HepG2 (cell line): ENCODE measurements around the gene ZNF17. TPM values are rescaled to one million over a fixed set of nuclear protein-coding genes. Genes with fewer than 3 reads are reported as not detected.

ENCODE experiments used
- AHR ChIP-seq: IDR thresholded peaks from 2 replicates; pipeline ENCODE4 v1.6.1; 2018; ENCODE audit warnings: missing genetic modification reagents, missing compliant biosample characterization
- CCAR2 ChIP-seq: fragments of 200-400 bp; formaldehyde crosslinking; optimal IDR thresholded peaks from 2 replicates; pipeline ENCODE3; 2018; ENCODE audit warnings: low read depth, mild to moderate bottlenecking, low read length, moderate library complexity
- CENPBD1 ChIP-seq: sonication (generic); formaldehyde crosslinking; IDR thresholded peaks from 2 replicates; pipeline ENCODE4 v1.8.0; 2022; ENCODE audit warnings: missing genetic modification reagents, low read depth, mild to moderate bottlenecking, borderline replicate concordance
- CHD2 ChIP-seq: IDR thresholded peaks from 2 replicates; pipeline ENCODE4 v1.6.1; 2011; ENCODE audit warnings: low read depth, low read length, improper control_type of control experiment
- EED ChIP-seq: sonication (generic); formaldehyde crosslinking; IDR thresholded peaks from 2 replicates; pipeline ENCODE4 v1.5.0; 2020; ENCODE audit warnings: mild to moderate bottlenecking, missing genetic modification reagents
- FOXO4 ChIP-seq: sonication (generic); formaldehyde crosslinking; conservative IDR thresholded peaks from 2 replicates; pipeline ENCODE4 v1.8.1; 2023; ENCODE audit warnings: missing genetic modification reagents
- KLF15 ChIP-seq: sonication (generic); formaldehyde crosslinking; IDR thresholded peaks from 2 replicates; pipeline ENCODE4 v1.8.1; 2023; ENCODE audit warnings: borderline replicate concordance, mild to moderate bottlenecking, inconsistent platforms, missing genetic modification reagents, mixed read lengths
- MAFF ChIP-seq: IDR thresholded peaks from 2 replicates; pipeline ENCODE4 v1.6.1; 2011; ENCODE audit warnings: low read depth, low read length, improper control_type of control experiment
- MBNL3 ChIP-seq: fragments of 250-450 bp; sonication (Bioruptor Pico); conservative IDR thresholded peaks from 2 replicates; pipeline ENCODE4 v1.8.0; 2022; ENCODE audit warnings: mild to moderate bottlenecking, inconsistent platforms
- MTA3 ChIP-seq: sonication (generic); formaldehyde crosslinking; IDR thresholded peaks from 2 replicates; pipeline ENCODE4 v1.4.0; 2020; ENCODE audit warnings: missing genetic modification reagents
- PRMT3 ChIP-seq: sonication (generic); formaldehyde crosslinking; IDR thresholded peaks from 2 replicates; pipeline ENCODE4 v1.8.1; 2022; ENCODE audit warnings: low read depth, mild to moderate bottlenecking, moderate library complexity, missing genetic modification reagents, borderline replicate concordance
- RAD51 ChIP-seq: fragments of 450-650 bp; IDR thresholded peaks from 2 replicates; pipeline ENCODE4 v1.6.1; 2016; ENCODE audit warnings: borderline replicate concordance
- SRY ChIP-seq: sonication (generic); formaldehyde crosslinking; IDR thresholded peaks from 2 replicates; pipeline ENCODE4 v1.8.0; 2022; ENCODE audit warnings: mild to moderate bottlenecking, missing genetic modification reagents
- TBP ChIP-seq: sonication (generic); formaldehyde crosslinking; IDR thresholded peaks from 2 replicates; pipeline ENCODE4 v1.5.0; 2020; ENCODE audit warnings: missing genetic modification reagents
- ZBTB26 ChIP-seq: IDR thresholded peaks from 2 replicates; pipeline ENCODE4 v1.6.1; 2016; ENCODE audit warnings: missing compliant biosample characterization, missing genetic modification reagents, borderline replicate concordance
- ZFYVE20 ChIP-seq: sonication (generic); formaldehyde crosslinking; IDR thresholded peaks from 2 replicates; pipeline ENCODE4 v1.8.0; 2023; ENCODE audit warnings: low read depth, mild to moderate bottlenecking, moderate library complexity, missing genetic modification reagents, borderline replicate concordance
- ZNF275 ChIP-seq: sonication (generic); formaldehyde crosslinking; IDR thresholded peaks from 2 replicates; pipeline ENCODE4 v1.8.0; 2022; ENCODE audit warnings: missing genetic modification reagents, mild to moderate bottlenecking, inconsistent platforms, borderline replicate concordance
- ZNF282 ChIP-seq: fragments of 450-650 bp; IDR thresholded peaks from 2 replicates; pipeline ENCODE4 v1.6.1; 2018; ENCODE audit not compliant: partially characterized antibody
- ZNF687 ChIP-seq: sonication (generic); formaldehyde crosslinking; IDR thresholded peaks from 2 replicates; pipeline ENCODE4 v1.5.1; 2020; ENCODE audit warnings: mild to moderate bottlenecking, missing genetic modification reagents, moderate library complexity
- ZNF879 ChIP-seq: sonication (generic); formaldehyde crosslinking; IDR thresholded peaks from 2 replicates; pipeline ENCODE4 v1.8.1; 2023; ENCODE audit warnings: missing genetic modification reagents
- ZSCAN12 ChIP-seq: sonication (generic); formaldehyde crosslinking; IDR thresholded peaks from 2 replicates; pipeline ENCODE4 v1.9.0; 2021; ENCODE audit warnings: mild to moderate bottlenecking, missing genetic modification reagents
- ZSCAN25 ChIP-seq: sonication (generic); formaldehyde crosslinking; IDR thresholded peaks from 2 replicates; pipeline ENCODE4 v1.8.0; 2022; ENCODE audit warnings: mild to moderate bottlenecking, missing genetic modification reagents
- polyA plus RNA-seq, 8 experiments: library from polyadenylated mRNA; depleted of rRNA in 3 of 8; stranded (reverse) in 7 of 8; unstranded in 1 of 8; fragments of >200 nt; fragmentation: Illumina TruSeq in 4 of 8; extraction: Trizol in 4 of 8; gene quantifications; 2 replicates each; pipeline versions ENCODE4 v1.2.1 to v1.2.3, GENCODE V29; 2011 to 2016; ENCODE audit warnings: low read depth in 4 of 8, missing spikeins in 1 of 8, mixed read lengths in 1 of 8; ENCODE audit not compliant: insufficient read depth in 1 of 8
- total RNA-seq, 5 experiments: library from RNA; depleted of rRNA; stranded (reverse); fragments of >200 nt; fragmentation: Illumina TruSeq; extraction: Trizol; gene quantifications; 2 replicates each; pipeline ENCODE4 v1.2.3, GENCODE V29; 2016; ENCODE audit warnings: low read depth in 1 of 5

The ZNF17 gene
- total and polyA plus RNA-seq, 2 of the 13 experiments (the other 11 are each of a cell fraction or from before 2014, with no cell fraction given) = 3.7 to 10.1 TPM

- TF ChIP-seq ZSCAN25 (CRISPR knock-in tag) (no peak), FOXO4 (CRISPR knock-in tag) (no peak), ZNF282 (no peak), CCAR2 (no peak), TBP (CRISPR knock-in tag) (no peak), KLF15 (CRISPR knock-in tag) (no peak), RAD51 (no peak), ZBTB26 (CRISPR knock-in tag) (0 out of 2 replicates have a peak, but pooled peaks have one; percentile 39), PRMT3 (CRISPR knock-in tag) (no peak), EED (0 out of 2 replicates have a peak, but pooled peaks have one; percentile 58), ZSCAN12 (0 out of 2 replicates have a peak, but pooled peaks have one; percentile 16), ZFYVE20 (CRISPR knock-in tag) (no peak), MTA3 (CRISPR knock-in tag) (no peak), ZNF879 (no peak), ZNF687 (CRISPR knock-in tag) (peak; percentile 68), MAFF (no peak), CENPBD1 (CRISPR knock-in tag) (no peak), MBNL3 (CRISPR knock-in tag) (no peak), CHD2 (no peak), SRY (CRISPR knock-in tag) (no peak), ZNF275 (CRISPR knock-in tag) (no peak), AHR (CRISPR knock-in tag) (no peak)
Measured at GRCh38 chr19:57410877-57411671, at the start of gene ZNF17 (continued).
